NCI-H2029 (cell line): ENCODE results near the gene SLC16A4.

Experiments
- DNase-seq: peaks from one replicate; lab custom pipeline; 2025; lab: John Stamatoyannopoulos, UW

The SLC16A4 gene

GRCh38 chr1:110326826-110327225 is 64.0 kb downstream of the SLC16A4 start:
- no peak for DNase-seq

- DNase-seq = no peak
Measured at GRCh38 chr1:110324667-110325066, 66.2 kb downstream of the SLC16A4 start.

- no peak for DNase-seq
Measured at GRCh38 chr1:110321846-110322245, 69.0 kb downstream of the SLC16A4 start.

GRCh38 chr1:110321045-110321444 is 69.8 kb downstream of the SLC16A4 start:
- DNase-seq = no peak

- DNase-seq = no peak
Measured at GRCh38 chr1:110320168-110320518, 70.7 kb downstream of the SLC16A4 start.

GRCh38 chr1:110319332-110320167 is 71.3 kb downstream of the SLC16A4 start:
- DNase-seq = no peak

GRCh38 chr1:110318046-110318445 is 72.8 kb downstream of the SLC16A4 start:
- DNase-seq = no peak

- no peak for DNase-seq
Measured at GRCh38 chr1:110316735-110317134, 74.1 kb downstream of the SLC16A4 start.
